Measurements from ENCODE around the gene PPID.
"Not testable (repeated sequence)": the region's sequence is repeated elsewhere in the genome, so short reads cannot be mapped to it uniquely, and the experiment has no call there.

PPID gene

DNA sequence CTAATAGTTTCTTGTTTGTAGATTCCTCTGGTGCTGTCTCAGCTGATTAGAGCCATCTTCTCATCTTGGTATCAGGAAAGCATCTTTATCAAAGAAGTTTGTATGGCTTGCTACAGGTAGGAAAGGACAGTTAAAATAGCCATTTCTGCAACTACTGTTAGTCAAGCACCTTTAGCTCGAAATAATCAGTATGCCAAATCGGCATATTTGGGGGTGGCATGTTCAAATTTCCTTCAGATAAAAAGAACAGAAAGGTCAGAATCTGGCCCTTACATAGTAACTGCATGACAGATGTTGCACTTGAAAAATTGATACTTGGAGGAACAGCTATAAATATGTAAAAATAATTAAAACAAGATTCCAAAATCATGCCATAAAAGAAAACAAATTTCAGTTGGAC is 56.3 kb downstream of the PPID start:
- no peak for TF ChIP-seq CTCF (IDR thresholded peaks at IDR 0.05; ENCODE audit: borderline replicate concordance, insufficient read depth, low read depth, low read length)
- H3K4me3 ChIP-seq (ENCODE audit: low read depth, low read length) = no peak overlapping the region

- no peak for TF ChIP-seq CTCF (IDR thresholded peaks at IDR 0.05; ENCODE audit: borderline replicate concordance, insufficient read depth, low read depth, low read length)
- no peak overlapping the region for H3K4me3 ChIP-seq (ENCODE audit: low read depth, low read length)
These were observed 58.4 kb downstream of the PPID start for GRCh38 chr4:158664806-158665205.

DNA sequence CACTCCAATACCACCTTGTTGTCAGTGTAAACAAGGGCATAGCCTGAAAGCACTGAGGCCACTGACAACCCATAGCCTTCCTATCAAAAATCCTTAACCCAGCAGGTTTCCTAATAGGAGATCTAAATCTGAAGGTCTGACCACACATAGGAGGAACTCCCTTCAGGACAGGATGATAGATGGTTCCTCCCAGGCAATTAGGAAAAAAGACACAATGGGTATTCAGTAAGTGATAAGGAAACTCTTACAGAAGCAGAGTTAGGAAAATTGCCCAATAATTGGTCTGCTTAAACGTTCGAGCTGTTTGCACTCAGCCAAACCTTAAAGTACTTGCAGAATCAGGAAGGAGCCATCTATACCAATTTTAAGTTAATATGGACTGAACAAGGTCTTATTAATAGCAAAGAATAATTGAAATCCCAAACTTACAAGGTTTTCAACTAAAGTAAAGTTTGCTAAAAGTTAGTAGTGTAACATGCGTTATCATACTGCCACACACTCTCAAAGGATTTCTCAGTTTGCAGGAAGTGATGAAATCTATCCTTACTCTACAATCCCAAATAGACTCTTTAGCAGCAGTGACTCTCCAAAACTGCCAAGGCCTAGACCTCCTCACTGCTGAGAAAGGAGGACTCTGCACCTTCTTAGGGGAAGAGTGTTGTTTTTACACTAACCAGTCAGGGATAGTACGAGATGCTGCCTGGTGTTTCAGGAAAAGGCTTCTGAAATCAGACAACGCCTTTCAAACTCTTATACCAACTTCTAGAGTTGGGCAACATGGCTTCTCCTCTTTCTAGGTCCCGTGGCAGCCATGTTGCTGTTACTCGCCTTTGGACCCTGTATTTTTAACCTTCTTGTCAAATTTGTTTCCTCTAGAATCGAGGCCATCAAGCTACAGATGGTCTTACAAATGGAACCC is 59.2 kb downstream of the PPID start:
- H3K4me3 ChIP-seq (ENCODE audit: low read depth, low read length) = not testable (repeated sequence)

DNA sequence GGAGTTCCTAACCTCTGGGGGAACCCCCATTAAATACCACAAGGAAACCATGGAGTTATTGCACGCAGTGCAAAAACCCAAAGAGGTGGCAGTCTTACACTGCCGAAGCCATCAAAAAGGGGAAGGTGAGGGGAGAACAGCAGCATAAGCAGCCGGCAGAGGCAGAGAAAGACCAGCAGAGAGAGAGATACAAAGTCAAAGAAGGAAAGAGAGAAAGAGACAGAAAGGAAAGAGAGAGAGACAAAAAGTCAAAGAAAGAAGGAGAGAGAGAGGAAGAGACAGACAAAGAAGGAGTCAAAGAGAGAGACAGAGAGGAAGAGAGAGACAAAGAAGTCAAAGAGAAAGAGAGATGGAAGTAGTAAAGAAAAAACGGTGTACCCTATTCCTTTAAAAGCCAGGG is 59.9 kb downstream of the PPID start:
- H3K4me3 ChIP-seq (ENCODE audit: low read depth, low read length) = not testable (repeated sequence)

Measured in GM12875 (cell line).